HG02852 (cell line): Measurements from ENCODE around the gene KRTAP2-3.
"Not testable (repeated sequence)": the region's sequence is repeated elsewhere in the genome, so short reads cannot be mapped to it uniquely, and the experiment has no call there.

Source experiments
- ATAC-seq: cut with Tn5 transposase; IDR thresholded peaks from one replicate; pipeline ENCODE4 v1.9.1; 2021; ENCODE audit warnings: mild to moderate bottlenecking, moderate library complexity; ENCODE audit not compliant: unreplicated experiment

KRTAP2-3 gene, protein sequence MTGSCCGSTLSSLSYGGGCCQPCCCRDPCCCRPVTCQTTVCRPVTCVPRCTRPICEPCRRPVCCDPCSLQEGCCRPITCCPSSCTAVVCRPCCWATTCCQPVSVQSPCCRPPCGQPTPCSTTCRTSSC

DNA sequence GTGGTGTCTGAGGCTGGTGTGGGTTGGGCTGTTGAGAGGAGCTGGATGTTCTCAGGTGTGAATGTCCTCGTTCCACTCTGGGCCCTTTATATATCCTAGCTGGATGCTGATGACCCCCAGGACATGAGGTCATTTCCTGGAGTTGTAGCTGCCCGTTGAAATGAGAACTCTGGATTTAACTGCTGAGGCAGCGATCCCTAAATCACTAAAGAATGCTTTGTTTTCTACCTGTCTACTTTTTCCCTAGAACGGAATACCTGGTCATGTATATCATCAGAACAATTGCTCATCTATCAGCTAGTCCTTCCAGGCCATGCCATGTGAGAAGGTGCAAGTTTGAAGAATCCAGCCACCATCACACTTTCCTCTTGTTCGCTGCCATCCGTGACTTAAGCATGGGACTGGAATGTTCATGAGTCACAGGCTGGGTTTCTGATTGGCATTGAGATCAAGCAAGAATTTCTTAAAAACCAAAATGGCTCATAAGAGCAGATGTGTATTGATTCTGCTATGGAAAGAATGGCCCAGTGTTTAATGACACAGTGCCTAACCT, at the start of gene KRTAP2-3:
TSS of gene KRTAP2-3 (minus strand) at position 63 of the 553 bp plus-strand sequence. CDS start 64 bp downstream, outside the sequence.
- ATAC-seq = no peak

DNA sequence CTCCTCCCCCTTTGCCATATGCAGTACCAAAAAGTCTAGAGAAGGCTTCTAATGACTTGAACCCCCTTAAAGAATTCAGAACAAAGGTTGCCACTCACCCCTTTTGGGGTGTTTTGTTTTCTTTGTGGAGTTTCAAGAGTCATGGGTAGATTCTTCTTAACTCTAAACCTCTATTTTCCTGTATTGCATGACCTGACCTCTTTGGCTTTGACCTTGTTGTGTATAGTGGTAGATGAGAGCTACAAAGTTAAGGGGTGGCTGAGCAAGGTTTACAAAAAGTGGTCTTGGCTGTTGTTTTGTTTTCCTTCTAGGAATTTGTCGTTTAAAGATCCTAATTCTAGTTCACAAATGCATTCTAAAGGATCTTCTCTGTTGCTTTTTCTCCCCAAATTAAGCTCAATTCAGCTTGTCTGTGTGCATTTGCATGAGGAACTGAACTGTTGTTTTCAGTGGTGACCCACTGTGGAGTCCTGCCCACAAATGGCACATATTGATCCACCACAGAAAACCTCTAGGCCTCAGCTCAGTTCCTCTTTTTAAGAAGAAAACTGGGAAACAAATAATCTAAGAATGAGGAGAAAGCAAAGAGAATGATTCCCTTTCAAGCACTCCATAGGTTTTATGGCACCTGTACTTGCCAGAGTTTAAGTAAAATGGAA, 48.9 kb upstream of the KRTAP2-3 start:
- ATAC-seq = not testable (repeated sequence)

DNA sequence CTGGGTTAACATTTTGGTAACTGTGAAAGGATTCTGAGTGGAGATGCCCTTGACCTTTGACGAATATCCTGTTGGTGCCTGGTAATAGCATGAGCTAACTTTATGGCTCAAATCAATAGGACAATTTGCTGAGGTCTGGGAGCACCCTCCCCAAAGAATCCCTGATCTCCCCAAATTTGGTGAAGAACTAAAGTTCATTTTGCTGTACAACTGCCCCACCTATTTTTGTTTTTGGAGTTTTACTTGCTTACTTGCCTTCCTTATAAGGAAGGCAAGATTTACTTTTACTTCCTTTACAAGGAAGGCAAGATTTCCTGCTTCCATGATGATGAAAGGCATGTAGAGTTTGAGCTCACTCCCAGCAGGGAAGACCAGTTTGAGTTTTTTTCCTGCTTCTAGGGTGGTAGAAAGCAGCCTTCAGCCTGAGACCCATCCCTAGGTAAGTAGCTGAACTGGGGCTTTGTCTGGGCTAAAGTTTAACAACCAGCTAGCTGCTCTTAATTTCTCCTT, 48.1 kb upstream of the KRTAP2-3 start:
- no peak for ATAC-seq

DNA sequence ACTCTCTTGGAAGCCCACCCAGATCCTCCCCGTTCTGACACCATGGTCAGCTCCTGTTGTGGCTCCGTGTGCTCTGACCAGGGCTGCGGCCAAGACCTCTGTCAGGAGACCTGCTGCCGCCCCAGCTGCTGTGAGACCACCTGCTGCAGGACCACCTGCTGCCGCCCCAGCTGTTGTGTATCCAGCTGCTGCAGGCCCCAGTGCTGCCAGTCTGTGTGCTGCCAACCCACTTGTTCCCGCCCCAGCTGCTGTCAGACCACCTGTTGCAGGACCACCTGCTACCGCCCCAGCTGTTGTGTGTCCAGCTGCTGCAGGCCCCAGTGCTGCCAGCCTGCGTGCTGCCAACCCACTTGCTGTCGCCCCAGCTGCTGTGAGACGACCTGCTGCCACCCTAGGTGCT, 45.4 kb upstream of the KRTAP2-3 start, which contains the start of gene KRTAP4-9:
TSS of gene KRTAP4-9 (plus strand) at position 43 of the 400 bp plus-strand sequence. CDS start at position 43, 0 bp downstream.
- ATAC-seq = not testable (repeated sequence)

DNA sequence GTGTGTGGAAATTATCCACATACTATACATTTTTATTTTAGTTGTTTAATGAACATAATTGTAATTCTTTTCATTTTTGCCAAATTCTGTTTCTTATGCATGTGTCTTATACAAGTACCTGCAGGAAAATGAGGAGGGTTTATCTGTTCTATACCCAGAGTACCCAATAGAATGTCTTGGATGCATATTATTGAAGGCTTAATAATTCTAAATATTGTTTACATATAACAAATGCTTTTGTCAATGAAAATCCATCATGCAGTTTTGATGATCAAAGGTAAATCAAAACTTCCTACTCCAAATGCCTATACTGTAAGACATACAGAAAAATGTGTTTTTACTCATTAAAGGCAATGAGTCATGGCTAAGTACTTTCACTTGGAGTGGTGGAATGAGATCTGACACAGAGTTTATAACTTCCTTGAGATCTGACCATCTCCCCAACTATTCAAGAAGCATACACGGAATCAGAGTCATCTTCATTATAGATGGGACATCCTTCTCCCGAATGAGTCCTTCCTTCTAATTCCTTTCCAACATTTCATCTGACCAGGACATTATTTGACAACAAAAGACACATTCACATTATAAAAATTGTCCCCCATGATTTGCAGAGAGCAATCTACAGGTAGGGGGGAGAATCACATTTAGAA, 44.6 kb upstream of the KRTAP2-3 start:
- ATAC-seq = not testable (repeated sequence)

DNA sequence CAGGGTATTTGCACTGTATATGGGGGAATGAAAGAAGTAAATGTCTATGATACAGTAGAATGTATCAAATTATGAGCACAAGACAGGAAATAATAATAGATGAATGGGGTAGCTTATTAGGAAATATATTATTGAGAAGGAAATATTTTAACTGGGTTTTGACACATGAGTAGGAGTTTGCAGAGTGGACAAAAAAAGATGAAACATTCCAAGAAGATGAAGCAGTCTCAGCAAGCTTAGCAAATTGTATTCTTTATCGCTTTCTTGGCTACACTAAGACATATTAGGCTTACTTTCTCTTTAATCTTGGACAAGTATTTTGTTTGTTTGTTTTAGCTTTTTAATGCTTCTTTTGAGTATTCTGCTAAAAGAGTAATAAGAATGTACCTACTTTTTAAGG, 44.0 kb upstream of the KRTAP2-3 start:
- no peak for ATAC-seq

DNA sequence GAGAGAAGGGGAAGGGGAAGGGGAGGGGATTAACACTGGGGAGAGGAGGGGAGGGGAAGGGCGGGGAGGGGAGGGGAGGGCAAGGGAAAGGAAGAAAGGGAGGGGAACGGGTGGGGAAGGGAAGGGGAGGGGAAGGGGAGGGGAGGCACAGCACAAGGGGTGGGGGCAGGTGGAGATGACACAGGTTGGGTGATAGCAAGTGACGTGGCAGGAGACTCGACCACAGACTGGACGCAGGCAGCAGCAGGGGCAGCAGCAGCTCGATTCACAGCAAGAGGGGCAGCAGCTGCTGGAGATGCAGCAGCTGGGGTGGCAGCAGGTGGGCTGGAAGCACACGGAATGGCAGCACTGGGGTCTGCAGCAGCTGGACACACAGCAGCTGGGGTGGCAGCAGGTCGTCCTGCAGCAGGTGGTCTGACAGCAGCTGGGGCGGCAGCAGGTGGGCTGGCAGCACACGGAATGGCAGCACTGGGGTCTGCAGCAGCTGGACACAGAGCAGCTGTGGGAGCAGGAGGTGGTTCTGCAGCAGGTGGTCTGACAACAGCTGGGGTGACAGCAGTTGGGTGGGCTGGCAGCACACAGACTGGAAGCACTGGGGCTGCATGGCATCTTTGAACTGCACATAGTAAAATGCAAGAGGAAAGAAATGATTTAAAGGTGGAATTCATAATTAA, 41.8 kb upstream of the KRTAP2-3 start, which contains the start of gene KRTAP4-16:
TSS of gene KRTAP4-16 (minus strand) at position 624 of the 674 bp plus-strand sequence. CDS start at position 624, 0 bp downstream.
- ATAC-seq = no peak

DNA sequence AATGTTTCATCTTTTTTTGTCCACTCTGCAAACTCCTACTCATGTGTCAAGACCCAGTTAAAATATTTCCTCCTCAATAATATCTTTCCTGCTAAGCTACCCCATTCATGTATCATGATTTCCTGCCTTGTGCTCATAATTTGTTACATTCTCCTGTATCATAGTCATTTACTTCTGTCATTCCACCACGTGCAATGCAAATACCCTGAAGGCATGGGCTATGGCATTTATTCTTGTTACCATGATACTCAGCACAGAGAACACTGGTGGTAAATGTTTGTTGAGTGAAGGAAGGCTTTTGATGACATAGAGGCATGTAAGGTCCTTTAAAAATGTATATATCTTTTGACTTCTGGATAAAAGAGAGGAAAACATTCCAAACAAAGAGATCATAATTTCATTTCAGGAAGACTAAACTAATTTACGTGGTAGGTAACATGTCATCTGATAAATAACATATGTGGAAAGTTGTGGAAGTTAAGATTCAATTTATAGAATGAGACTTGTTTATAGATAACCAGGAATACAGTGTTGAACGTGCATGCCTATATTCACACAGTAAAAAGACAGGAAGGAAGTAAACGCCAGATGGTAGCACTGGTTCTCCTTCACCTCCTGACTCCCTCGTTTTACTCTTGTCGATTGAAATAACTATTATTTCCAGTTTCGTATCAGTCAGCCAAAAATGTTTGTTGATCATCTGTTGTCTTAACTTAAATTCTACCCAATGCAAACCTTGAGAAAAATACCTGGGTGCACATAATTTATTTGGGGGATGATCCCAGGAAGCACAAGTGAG, 40.0 kb upstream of the KRTAP2-3 start:
- ATAC-seq = not testable (repeated sequence)

DNA sequence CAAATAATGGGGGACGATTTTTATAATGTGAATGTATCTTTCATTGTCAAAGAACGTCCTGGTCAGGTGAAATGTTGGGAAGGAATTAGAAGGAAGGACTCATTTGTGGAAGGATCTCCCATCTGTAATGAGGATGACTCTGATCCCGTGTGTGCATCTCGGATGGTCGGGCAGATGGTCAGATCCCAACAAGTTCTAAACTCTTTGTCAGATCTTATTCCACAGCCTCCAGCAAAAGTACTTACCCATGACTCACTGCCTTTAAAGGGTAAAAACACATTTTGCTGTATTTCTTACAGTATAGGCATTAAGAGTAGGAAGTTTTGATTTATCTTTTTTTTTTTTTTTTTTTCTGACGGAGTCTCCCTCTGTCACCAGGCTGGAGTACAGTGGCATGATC, 38.6 kb upstream of the KRTAP2-3 start:
- ATAC-seq = no peak

DNA sequence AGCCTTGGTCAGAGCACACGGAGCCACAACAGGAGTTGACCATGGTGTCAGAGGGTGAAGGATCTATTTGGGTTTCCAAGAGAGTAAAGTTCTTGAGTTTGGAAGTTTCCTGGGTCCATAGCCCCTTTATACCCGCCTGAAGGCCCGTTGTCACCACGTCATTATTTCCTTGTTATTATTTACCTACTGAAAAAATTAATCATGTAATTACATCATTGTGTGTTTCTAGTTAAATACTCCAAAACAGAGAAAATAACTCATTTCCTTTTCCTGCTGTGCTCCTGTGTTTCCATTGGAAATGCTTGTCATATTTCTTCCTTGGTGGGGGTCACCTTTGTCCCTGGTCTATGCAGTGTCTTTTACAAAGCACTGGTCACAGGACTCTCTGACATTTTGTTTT, 38.1 kb upstream of the KRTAP2-3 start, which contains the start of gene KRTAP4-8:
TSS of gene KRTAP4-8 (minus strand) at position 101 of the 400 bp plus-strand sequence. CDS start at position 43, 58 bp downstream.
- ATAC-seq = no peak

DNA sequence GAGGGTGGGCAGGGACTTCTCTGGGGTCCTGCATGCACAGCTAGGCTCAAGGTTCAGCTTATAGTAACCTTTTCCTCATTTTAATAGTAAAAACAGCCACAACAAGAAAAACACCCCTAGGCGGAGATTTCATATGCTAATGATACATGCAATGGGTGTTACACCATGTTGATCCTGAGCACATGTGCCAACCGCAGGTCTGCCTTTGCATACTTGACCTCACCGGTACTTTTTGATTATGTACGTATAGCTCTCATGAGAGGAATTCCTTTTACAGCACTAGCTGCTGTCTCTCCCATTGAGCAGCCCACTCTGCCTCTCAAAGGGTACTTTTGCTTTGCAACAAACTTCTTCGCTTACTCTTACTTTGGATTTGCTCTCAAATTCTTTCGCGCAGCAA, 36.1 kb upstream of the KRTAP2-3 start:
- no peak for ATAC-seq

DNA sequence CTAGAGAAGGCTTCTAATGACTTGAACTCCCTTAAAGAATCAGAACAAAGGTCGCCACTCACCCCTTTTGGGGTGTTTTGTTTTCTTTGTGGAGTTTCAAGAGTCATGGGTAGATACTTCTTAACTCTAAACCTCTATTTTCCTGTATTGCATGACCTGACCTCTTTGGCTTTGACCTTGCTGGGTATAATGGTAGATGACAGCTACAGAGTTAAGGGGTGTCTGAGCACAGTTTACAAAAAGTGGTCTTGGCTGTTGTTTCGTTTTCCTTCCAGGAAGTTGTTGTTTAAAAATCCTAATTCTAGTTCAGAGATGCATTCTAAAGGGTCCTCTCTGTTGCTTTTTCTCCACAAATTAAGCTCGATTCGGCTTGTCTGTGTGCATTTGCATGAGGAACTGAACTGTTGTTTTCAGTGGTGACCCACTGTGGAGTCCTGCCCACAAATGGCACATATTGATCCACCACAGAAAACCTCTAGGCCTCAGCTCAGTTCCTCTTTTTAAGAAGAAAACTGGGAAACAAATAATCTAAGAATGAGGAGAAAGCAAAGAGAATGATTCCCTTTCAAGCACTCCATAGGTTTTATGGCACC, 28.9 kb upstream of the KRTAP2-3 start:
- ATAC-seq = not testable (repeated sequence)

DNA sequence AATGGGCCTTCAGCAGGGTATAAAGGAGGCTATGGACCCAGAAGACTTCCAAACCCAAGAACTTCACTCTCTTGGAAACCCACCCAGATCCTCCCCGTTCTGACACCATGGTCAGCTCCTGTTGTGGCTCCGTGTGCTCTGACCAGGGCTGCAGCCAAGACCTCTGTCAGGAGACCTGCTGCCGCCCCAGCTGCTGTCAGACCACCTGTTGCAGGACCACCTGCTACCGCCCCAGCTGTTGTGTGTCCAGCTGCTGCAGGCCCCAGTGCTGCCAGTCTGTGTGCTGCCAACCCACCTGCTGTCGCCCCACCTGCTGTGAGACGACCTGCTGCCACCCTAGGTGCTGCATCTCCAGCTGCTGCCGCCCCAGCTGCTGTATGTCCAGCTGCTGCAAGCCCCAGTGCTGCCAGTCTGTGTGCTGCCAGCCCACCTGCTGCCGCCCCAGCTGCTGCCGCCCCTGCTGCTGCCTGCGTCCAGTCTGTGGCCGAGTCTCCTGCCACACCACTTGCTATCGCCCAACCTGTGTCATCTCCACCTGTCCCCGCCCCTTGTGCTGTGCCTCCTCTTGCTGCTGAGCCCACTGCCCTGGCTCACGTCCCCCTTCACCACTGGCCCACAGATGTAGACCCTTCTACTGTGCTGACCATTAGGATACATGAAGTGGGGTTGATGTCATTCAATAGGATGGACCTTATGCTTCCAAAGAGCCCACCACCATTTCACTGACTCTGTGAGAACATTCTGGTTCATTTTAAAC, 24.4 kb upstream of the KRTAP2-3 start, which contains the start of gene KRTAP4-7:
TSS of gene KRTAP4-7 (plus strand) at position 51 of the 757 bp plus-strand sequence. CDS start at position 108, 57 bp downstream.
- not testable (repeated sequence) for ATAC-seq

DNA sequence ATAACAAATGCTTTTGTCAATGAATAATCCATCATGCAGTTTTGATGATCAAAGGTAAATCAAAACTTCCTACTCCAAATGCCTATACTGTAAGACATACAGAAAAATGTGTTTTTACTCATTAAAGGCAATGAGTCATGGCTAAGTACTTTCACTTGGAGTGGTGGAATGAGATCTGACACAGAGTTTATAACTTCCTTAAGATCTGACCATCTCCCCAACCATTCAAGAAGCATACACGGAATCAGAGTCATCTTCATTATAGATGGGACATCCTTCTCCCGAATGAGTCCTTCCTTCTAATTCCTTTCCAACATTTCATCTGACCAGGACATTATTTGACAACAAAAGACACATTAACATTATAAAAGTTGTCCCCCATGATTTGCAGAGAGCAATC, 23.5 kb upstream of the KRTAP2-3 start:
- ATAC-seq = not testable (repeated sequence)

DNA sequence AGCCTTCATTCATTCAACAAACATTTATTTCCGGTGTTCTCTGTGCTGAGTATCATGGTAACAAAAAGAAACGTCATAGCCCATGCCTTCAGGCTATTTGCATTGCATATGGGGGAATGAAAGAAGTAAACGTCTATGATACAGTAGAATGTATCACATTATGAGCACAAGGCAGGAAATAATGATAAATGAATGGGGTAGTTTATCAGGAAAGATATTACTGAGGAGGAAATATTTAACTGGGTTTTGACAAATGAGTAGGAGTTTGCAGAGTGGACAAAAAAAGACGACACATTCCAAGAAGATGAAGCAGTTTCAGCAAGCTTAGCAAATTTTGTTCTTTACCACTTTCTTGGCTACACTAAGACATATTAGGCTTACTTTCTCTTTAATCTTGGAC, 22.7 kb upstream of the KRTAP2-3 start:
- no peak for ATAC-seq

DNA sequence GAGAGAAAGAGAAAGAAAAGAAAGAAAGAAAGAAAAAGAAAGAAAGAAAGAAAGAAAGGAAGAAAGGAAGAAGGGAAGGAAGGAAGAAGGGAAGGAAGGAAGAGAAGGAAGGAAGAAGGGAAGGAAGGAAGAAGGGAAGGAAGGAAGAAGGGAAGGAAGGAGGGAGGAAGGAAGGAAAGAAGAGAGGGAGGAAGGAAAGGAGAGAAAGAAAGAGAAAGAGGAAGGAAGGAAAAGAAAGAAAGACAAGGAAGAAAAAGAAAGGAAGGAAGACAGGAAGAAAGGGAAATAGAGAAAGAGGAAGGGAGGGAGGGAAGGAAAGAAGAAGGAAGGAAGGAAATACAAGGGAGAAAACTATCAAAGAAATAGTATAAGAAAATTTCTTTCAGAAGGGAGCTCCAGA, 16.9 kb upstream of the KRTAP2-3 start:
- no peak for ATAC-seq

DNA sequence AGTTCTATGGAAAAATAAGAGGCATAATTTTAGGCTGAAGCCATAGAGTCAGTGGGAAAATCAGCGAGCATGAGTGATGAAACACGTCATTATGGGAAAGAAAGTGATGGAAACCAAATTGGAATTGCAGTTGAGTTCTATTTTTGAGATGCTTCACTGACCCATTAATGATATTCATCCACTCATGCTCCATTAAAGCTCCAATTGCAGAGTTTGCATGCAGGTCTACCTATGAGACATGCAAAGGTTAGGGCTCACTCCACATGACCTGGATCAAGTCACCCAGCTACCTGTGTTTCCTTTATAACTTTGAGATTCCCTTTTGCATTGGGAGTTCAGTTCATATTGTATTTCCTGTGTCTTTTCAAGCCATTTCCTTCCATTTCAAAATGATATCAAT, 13.8 kb upstream of the KRTAP2-3 start:
- no peak for ATAC-seq

DNA sequence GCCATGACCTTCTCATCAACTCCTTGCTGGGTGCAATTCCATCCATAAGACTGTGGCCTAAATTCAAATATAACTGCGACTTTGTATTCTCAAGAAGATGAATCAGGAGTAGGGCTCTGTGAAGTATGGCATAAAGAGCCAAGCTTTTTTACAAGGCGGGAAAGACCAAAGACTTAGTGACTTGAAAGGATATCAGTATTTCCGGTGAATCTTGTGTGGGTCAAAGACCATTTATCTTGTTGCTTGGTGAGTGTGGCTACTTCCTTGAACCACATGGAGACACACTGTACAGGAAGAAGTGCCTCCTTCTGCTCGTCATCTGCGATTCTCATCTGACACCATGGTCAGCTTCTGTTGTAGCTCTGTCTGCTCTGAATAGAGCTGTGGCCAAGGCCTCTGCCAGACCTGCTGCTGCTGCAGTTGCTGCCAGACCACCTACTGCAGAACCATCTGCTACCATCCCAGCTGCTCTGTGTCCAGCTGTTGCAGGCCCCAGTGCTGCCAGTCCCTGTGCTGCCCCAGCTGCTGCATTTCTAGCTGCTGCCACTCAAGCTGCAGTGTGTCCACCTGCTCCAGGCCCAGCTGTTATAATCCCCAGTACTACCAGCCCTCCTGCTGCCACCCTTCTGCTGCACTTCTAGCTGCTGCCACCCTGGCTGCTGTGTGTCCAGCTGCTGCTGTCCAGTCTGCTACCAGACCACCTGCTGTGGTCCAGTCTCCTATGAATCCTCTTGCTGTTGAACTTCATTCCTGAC, 11.9 kb upstream of the KRTAP2-3 start:
- ATAC-seq = no peak
